BJ (cell line): ENCODE data around the gene MPPED1. TPM values are rescaled to one million over a fixed set of nuclear protein-coding genes. Genes with fewer than 3 reads are reported as not detected.

Experiments
- CTCF ChIA-PET: fragments of 350-600 bp; formaldehyde crosslinking; extraction: SDS; loops from one replicate; lab custom pipeline; 2021; ENCODE audit warnings: antibody characterized with exemption, inconsistent platforms; lab: Yijun Ruan, JAX
- POLR2A ChIA-PET: fragments of 300-600 bp; sonication (Branson Sonifier 250); formaldehyde crosslinking; extraction: SDS; loops from one replicate; lab custom pipeline; 2021; ENCODE audit warnings: antibody characterized with exemption; lab: Charles Lee
- DNase-seq: peaks from one replicate; pipeline ENCODE4 v3.0.0-alpha.2; 2011; ENCODE audit warnings: low read depth
- H3K27me3 ChIP-seq: 2 replicates; pipeline ENCODE4 v1.6.0; 2011; ENCODE audit warnings: low read length; ENCODE audit not compliant: control insufficient read depth, insufficient read depth
- H3K36me3 ChIP-seq: 2 replicates; pipeline ENCODE4 v1.5.1; 2011; ENCODE audit warnings: low read length; ENCODE audit not compliant: control insufficient read depth, insufficient read depth
- H3K4me3 ChIP-seq: 2 replicates; pipeline ENCODE4 v1.5.1; 2011; ENCODE audit warnings: low read depth, mild to moderate bottlenecking, control low read depth, low read length
- polyA plus RNA-seq: library from polyadenylated mRNA; depleted of rRNA; stranded (reverse); fragments of >200 nt; gene quantifications from 2 replicates; pipeline ENCODE4 v1.2.3, GENCODE V29; 2011
- TF ChIP-seq, protein P1 (sequence below): IDR thresholded peaks from 2 replicates; pipeline ENCODE4 v1.5.1; 2011; ENCODE audit warnings: low read depth, mild to moderate bottlenecking, control low read depth, inconsistent platforms, low read length, moderate library complexity; ENCODE audit not compliant: insufficient read depth

MPPED1 gene
- polyA plus RNA-seq, 1 experiment = not detected

DNA sequence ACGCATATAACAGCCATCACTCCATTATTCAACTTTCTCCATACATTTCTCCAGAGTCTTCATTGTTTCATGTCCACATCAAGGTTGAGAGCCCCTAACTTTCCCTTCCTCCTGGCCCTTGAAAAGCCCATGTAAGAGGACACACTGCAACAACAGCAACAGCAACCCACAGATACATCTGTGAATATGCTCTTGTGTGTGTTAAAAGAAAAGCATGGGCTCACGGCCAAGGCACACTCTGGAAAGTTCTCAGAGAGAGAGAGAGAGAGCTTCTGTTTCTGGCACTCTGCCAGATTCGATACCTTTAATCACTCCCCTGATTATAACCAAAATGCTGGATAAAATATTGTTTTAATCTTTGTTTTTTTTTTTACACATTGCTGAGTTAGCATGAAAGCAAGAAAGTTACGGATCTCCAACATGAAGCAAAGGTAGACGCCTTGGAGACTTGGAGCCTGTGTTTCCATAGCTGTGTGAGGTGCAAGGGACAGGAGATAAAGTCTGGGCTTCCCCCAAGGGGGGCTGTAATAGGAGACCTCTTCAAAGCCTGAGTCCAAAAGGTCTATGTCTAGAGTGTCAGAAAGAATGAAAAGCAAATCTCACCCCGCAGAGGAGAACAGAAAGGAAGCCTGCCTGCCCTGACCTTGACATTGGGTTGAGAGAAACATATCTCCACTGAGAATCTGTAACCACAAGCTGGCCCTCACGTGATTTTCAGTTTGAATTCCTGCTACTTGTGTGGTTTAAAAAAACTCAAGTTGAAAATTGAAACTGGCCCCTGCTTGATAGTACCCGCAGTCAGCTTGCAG, 33.7 kb upstream of the MPPED1 start:
- Histone ChIP-seq H3K36me3 (no peaks in the 10 kb centered on the region), H3K27me3 (peaks cover 2% of the 10 kb centered on the region), H3K4me3 (no peak overlapping the region)
- ChIA-PET CTCF (interaction anchor here (0.8 to 12.7 kb wide), 4 partner anchors 32 to 147 kb away, joined by 4 to 215 read pairs (median 6); no protein-coding TSS in a partner anchor), POLR2A (interaction anchor here (0.7 kb wide), 1 partner anchor 252 kb away, joined by 3 read pairs; no protein-coding TSS in a partner anchor)
- TF ChIP-seq, protein P1, sequence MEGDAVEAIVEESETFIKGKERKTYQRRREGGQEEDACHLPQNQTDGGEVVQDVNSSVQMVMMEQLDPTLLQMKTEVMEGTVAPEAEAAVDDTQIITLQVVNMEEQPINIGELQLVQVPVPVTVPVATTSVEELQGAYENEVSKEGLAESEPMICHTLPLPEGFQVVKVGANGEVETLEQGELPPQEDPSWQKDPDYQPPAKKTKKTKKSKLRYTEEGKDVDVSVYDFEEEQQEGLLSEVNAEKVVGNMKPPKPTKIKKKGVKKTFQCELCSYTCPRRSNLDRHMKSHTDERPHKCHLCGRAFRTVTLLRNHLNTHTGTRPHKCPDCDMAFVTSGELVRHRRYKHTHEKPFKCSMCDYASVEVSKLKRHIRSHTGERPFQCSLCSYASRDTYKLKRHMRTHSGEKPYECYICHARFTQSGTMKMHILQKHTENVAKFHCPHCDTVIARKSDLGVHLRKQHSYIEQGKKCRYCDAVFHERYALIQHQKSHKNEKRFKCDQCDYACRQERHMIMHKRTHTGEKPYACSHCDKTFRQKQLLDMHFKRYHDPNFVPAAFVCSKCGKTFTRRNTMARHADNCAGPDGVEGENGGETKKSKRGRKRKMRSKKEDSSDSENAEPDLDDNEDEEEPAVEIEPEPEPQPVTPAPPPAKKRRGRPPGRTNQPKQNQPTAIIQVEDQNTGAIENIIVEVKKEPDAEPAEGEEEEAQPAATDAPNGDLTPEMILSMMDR = no peak
- DNase-seq = no peak

DNA sequence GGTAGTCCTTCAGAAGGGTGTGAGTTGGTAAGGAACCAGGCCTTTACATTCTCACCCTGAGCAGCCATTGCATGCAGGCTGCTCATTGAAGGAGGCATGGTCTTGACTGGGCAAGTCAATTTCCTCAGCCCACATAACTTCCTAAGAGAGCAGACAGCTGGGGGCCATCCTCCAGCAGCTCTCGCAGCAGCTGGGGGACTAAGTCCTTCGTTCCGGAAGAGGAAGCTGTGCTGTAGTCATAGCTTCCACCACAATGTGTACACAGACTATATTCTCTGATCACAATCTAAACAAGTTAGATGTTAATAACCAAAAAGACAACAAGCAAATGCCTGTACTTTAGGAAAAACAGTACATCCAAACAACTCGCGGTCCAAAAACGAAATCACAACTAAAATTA, 30.1 kb upstream of the MPPED1 start:
- Histone ChIP-seq H3K27me3 (peaks cover 7% of the 10 kb centered on the region), H3K36me3 (no peaks in the 10 kb centered on the region), H3K4me3 (no peak overlapping the region)
- DNase-seq = no peak
- TF ChIP-seq, protein P1 = no peak
- ChIA-PET CTCF (interaction anchor here (1.0 to 12.7 kb wide), 3 partner anchors 35 to 150 kb away, joined by 3 to 215 read pairs (median 5); no protein-coding TSS in a partner anchor), POLR2A (no interaction called here)

DNA sequence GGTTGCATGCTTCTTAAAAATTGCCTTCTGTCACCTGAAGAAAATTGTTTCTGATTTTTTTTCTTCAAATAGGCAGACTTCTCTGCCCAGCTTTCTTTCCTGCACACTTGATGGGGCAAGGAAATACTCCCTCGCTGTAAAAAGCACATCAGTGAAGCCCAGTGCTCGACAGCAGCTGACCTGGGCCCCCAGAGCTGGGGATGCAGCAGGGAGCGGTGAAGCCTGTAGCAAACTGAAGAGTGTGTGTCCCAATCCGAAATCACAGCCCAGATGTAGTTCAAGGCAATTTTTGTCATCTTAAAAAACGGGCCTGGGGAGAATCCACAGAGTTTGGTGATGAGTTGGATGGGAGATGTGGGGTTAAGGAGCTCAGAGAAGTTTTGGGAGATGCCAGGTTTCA, 27.0 kb upstream of the MPPED1 start:
- Histone ChIP-seq H3K4me3 (no peak overlapping the region), H3K36me3 (no peaks in the 10 kb centered on the region), H3K27me3 (peaks cover 9% of the 10 kb centered on the region)
- ChIA-PET POLR2A (no interaction called here), CTCF (interaction anchor here (0.6 to 12.7 kb wide), 10 partner anchors 10 to 443 kb away, joined by 3 to 215 read pairs (median 4); no protein-coding TSS in a partner anchor)
- DNase-seq = no peak
- TF ChIP-seq, protein P1 = no peak

DNA sequence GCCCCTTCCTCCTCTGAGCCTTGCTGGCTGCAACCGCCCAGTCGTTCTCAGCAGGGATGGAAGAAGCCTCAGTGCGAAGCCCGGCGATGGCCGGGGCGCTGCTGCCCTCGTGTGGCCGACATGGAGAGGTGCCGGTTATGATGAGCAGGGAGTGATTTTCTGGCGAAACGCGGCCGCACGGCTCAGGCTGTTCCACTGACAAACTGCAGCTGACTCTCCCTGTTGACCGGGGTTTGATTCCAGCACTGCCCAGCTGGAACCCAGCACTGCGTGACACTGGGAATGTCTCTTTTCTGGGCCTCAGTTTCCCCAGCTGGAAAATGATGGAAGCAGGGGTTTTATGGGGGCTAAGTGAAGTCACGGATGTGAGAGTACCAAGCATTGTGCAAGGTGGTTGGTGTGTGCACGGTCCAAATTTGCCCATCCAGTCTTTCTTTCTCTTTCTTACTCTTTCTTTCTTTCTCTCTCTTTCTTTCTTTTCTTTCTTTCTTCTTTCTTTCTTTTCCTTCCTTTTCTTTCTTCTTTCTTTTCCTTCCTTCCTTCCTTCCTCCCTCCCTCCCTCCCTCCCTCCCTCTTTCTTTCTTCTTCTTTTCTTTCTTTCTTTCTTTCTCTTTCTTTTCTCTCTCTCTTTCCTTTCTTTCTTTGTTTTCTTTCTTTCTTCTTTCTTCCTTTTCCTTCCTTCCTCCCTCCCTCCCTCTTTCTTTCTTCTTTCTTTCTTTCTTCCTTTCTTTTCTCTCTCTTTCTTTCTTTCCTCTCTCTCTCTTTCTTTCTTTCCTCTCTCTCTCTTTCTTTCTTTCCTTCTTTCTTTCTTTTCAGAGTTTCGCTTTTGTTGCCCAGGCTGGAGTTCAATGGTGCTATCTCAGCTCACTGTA, 25.8 kb upstream of the MPPED1 start:
- Histone ChIP-seq H3K4me3 (no peak overlapping the region), H3K27me3 (peaks cover 9% of the 10 kb centered on the region), H3K36me3 (no peaks in the 10 kb centered on the region)
- ChIA-PET CTCF (interaction anchor here (0.6 to 12.7 kb wide), 25 partner anchors 9 to 441 kb away, joined by 3 to 215 read pairs (median 3); no protein-coding TSS in a partner anchor), POLR2A (no interaction called here)
- DNase-seq = no peak
- TF ChIP-seq, protein P1 = peak; percentile 96

DNA sequence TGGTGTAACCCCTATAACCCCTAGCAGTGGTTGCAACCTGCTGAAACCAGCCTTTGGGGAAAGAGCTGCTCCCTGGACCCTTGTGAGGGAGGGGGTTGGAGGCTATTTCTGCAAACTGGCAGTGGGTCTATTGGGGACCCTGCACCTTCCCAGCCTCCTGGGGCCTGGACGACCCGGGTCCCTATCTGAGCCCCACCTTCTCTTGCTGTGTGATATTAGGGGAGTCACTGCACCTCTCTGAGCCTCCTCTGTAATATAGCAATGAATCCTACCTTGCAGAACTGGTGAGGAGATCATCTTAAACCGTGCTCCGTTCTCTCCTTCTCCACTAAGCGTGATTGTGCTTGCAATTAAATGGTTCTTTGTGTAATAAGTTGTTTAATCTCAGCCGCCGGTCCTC, 24.0 kb upstream of the MPPED1 start:
- ChIA-PET CTCF (interaction anchor here (1.0 to 12.7 kb wide), 12 partner anchors 13 to 1239 kb away, joined by 3 to 215 read pairs (median 6); no protein-coding TSS in a partner anchor), POLR2A (no interaction called here)
- no peak overlapping the region for H3K4me3 ChIP-seq
- no peak for DNase-seq
- TF ChIP-seq, protein P1 = no peak
- H3K27me3 ChIP-seq = peaks cover 7% of the 10 kb centered on the region
- no peaks in the 10 kb centered on the region for H3K36me3 ChIP-seq
